UCSD-AML1 (cell line): ENCODE measurements around the gene COBL.

Experiments used
- DNase-seq: peaks from one replicate; lab custom pipeline; 2025; ENCODE audit not compliant: unreplicated experiment; lab: John Stamatoyannopoulos, UW

The COBL gene

GRCh38 chr7:51235593-51236313 is 80.9 kb downstream of the COBL start:
- no peak for DNase-seq

DNA sequence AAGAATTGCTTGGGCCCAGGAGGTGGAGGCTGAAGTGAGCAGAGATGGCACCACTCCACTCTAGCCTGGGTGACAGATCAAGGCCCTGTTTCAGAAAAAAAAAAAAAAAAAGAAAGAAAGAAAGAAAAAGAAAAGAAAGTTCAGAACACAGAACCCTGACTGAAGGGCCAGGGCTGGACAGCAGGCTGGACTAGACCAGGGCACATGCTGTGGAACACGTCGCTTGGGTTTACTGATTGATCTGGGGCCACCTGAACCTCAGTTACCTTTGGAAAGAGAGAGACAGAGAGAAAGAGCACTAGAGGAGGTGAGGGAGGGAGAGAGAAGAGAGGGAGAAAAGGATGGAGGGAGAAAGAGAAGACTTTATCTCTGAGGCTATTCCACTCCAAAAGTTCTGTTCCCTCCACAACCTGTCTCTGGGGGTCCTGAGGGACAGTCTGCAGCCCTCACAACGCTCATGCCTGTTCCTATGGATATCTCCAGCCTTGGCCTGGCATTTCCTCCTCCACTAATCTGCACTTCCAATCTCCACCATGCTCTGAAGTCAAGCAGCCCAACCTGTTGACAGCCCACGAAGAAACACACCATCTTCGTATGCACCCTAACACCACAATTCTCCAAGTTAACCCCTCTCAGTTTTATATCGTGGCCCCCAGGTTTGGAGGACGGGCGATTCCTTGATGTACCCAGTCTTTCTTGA is 81.8 kb downstream of the COBL start:
- DNase-seq = no peak

DNA sequence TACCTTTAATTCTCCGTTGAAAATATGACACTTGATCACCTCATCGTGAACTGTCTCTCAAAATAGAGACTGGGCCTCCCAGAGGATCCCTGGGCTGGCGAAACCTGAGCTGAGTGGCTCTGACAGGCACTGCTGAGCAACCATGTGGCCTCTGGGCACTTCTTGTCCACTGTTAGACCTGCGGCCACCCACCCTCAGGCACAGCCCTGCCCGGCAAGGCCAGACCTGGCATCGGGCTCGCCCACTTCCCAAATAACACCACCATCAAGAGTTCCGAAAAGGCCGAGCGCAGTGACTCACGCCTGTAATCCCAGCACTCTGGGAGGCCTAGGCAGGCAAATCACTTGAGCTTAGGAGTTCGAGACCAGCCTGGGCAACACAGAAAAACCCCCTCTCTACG is 82.5 kb downstream of the COBL start:
- no peak for DNase-seq

DNA sequence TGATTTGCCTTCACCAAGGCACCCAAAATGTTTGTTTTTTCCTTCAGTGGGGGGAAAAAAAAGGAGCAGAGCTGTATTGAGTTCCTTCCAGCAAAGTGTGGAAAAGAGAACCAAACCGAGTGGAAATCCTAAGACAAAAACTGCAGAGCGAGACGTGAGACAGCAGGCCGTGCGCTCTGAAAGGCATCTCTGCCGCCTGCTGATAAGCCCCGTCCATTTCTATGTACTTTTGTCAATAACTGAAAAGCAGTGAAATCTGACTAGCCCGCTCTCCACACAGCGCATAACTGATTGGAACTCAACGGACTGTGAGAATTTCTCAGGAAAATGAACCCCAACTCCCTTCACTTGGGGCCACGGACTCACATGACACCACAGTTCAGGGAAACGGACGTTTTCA is 83.2 kb downstream of the COBL start:
- no peak for DNase-seq

GRCh38 chr7:51230723-51231122 is 85.9 kb downstream of the COBL start:
- DNase-seq = no peak

- DNase-seq = no peak
Observed at GRCh38 chr7:51230324-51230625, 86.3 kb downstream of the COBL start.

GRCh38 chr7:51229620-51230323 is 86.8 kb downstream of the COBL start:
- no peak for DNase-seq

DNA sequence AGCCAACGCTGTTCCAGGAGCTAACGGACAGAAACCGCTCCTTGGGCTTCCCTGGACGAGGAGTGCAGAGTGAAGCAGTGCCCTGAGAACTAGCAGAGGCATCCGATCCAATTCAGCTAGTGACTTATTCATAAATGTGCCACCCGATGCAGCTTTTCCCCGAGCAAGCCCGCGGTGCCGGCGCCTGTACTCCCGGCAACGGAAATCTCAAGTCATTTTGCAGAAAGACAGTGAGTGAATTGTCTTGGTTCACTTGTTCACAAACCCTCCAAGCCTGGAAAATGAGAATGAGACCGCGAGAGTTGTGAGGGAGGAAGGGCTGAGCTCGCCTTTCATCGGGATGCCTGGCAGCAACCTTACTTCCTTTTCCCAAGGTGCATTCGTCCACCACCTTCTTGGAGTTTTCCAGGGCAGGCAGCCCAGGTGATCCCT is 87.5 kb downstream of the COBL start:
- DNase-seq = no peak

GRCh38 chr7:51228386-51228958 is 88.1 kb downstream of the COBL start:
- DNase-seq = no peak

GRCh38 chr7:51227861-51228260 is 88.7 kb downstream of the COBL start:
- no peak for DNase-seq

- DNase-seq = no peak
Observed at GRCh38 chr7:51226916-51227535, 89.6 kb downstream of the COBL start.

- no peak for DNase-seq
Observed at GRCh38 chr7:51226063-51226755, 90.4 kb downstream of the COBL start.

DNA sequence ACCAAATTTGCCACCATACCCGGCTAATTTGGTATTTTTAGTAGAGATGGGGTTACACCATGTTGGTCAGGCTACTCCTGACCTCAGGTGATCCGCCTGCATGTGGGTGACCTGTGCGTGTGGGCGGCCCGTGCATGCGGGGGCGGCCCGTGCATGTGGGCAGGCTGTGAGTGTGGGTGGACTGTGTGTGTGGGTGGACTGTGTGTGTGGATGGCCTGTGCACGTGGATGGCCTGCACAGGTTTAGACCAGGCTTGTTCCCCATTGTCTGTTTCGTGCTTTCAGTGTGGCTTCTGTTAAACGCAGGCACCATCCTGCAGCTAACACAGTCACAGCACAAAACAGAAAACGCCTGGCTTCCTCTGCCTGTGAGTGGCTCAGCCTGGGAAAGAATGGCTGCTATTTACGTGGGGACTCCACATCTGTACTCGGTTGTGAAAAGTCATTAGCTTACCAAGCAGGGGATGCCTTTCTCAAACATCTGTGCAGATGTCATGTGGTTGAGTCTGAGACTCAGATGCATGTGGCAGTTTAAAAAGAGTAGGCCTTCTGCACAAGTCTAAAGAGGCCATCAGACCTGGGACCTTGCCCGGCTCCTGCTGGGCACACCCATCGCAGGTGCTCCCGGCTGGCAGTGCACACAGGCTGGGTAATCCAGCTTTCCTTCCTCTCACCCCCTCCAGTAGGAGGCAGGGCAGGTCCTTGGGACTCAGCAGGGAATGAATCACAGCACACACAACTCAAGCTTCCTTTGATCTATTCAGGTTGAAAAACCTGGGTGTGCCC is 91.6 kb downstream of the COBL start:
- DNase-seq = no peak

- DNase-seq = no peak
Observed at GRCh38 chr7:51223505-51223904, 93.1 kb downstream of the COBL start.

- DNase-seq = no peak
Observed at GRCh38 chr7:51222916-51223315, 93.7 kb downstream of the COBL start.

GRCh38 chr7:51220226-51220625 is 96.4 kb downstream of the COBL start:
- no peak for DNase-seq

DNA sequence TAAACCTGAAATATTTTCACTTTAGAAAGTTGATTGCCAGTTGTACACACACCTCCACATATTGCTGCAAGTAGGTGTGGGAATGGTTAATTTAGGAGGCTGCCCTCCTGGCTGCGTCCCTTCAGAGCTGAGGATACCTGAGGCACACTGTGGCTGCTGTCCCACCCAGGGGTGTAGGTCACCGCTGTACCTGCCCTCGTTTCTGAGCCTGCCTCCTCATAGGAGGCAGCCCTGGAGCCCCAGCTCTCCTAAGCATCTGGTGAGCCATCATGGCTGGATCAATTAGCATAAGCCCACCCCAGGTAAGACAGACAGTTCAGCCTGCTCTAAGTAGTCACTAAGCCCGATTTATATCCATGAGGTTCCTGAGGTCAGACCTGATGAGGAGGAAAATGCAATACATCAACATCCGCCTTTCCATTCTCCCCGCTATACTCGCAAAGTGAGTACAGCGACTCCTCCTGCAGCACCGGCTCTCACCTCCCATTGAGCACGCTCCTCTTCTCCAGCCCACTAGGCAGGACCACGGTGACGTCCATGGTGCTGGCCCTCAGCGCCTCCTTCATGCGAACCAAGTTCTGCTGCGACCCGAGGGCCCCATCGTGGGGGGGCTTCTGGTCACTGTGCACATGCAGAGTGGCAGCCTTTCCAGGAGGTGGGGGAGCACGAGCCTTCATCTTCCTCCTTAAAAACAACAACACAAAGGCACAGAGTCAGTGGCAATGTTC is 97.2 kb downstream of the COBL start:
- no peak for DNase-seq

DNA sequence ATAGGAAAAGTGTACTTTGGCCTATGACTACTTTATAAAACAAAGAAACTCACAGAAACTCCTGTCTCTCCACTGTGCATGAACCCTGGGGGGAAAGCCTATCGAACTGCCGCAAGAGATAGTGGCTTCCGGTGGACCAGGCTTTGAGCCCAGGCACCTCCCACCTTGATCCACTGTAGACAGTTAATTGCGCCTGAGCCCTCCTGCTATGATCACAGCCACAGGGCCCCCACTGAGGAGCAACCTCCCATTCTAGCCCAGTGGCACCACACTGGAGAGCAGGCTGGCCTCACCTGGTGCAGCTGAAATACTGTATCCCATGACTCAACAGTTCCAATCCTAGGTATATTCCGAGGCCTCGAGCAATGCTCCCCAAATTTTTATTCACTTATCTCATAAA is 98.8 kb downstream of the COBL start:
- no peak for DNase-seq

- DNase-seq = no peak
Observed at GRCh38 chr7:51214098-51214497, 102.5 kb downstream of the COBL start.
